ENCODE results near the gene STK4.

- TF ChIP-seq PRDM15 (CRISPR knock-in tag; IDR thresholded peaks at IDR 0.05) (no peak), CTCF (IDR thresholded peaks at IDR 0.05) (no peak), FOXP4 (CRISPR knock-in tag; IDR thresholded peaks at IDR 0.05) (no peak), TEAD4 (CRISPR knock-in tag; IDR thresholded peaks at IDR 0.05) (no peak), ATF3 (CRISPR knock-in tag; conservative IDR thresholded peaks at IDR 0.05) (no peak), IRF1 (CRISPR knock-in tag; IDR thresholded peaks at IDR 0.05) (no peak), ZNF281 (CRISPR knock-in tag; IDR thresholded peaks at IDR 0.05) (no peak)
These were observed 143.3 kb downstream of the STK4 start for GRCh38 chr20:45109634-45110033.
